Measurements from ENCODE around the gene INPP4B. TPM values are rescaled to one million over a fixed set of nuclear protein-coding genes. Genes with fewer than 3 reads are reported as not detected.

The INPP4B gene
- total and polyA plus RNA-seq, 2 experiments from 2014 or later, result 4.6 to 5.5 TPM

DNA sequence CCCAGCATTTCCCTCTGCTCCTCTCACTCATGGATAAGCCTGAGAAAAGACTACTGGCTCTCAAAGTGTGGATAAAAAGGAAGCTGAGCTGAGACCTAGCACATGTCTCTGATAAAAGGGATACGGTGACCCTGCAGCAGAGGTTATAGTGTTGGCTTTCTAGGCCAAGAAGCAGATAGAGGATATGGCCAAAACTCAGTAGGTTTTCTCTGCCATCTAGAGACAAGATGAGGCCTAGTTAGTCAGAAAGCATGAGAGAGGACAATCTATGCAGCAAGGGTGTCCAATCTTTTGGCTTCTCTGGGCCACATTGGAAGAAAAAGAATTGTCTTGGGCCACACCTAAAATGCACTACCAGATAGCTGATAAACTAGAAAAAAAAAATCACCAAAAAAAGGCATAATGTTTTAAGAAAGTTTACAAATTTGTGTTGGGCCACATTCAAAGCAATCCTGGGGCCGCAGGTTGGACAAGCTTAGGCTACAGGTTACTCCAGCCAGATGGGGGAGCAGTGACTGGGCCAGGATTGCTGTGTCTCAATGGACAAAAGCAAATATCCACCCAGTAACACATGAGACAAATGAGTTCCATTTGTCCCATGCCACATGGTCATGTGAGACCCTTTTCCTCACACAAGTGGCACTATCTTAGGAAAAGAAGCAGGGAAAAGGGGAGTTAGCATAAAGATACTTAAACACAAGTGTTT, 411.4 kb downstream of the INPP4B start:
- Histone ChIP-seq H3K4me1 (ENCODE audit: low read depth) (peaks cover 3% of the 10 kb centered on the region), H3K9me3 (ENCODE audit: low read depth) (no peaks in the 10 kb centered on the region), H3K36me3 (no peaks in the 10 kb centered on the region), H3K4me3 (no peak overlapping the region), H3K27me3 (no peaks in the 10 kb centered on the region), H3K27ac (no peak overlapping the region)
- TF ChIP-seq, protein P1, sequence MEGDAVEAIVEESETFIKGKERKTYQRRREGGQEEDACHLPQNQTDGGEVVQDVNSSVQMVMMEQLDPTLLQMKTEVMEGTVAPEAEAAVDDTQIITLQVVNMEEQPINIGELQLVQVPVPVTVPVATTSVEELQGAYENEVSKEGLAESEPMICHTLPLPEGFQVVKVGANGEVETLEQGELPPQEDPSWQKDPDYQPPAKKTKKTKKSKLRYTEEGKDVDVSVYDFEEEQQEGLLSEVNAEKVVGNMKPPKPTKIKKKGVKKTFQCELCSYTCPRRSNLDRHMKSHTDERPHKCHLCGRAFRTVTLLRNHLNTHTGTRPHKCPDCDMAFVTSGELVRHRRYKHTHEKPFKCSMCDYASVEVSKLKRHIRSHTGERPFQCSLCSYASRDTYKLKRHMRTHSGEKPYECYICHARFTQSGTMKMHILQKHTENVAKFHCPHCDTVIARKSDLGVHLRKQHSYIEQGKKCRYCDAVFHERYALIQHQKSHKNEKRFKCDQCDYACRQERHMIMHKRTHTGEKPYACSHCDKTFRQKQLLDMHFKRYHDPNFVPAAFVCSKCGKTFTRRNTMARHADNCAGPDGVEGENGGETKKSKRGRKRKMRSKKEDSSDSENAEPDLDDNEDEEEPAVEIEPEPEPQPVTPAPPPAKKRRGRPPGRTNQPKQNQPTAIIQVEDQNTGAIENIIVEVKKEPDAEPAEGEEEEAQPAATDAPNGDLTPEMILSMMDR (IDR thresholded peaks at IDR 0.05; ENCODE audit: low read depth, low read length), result no peak
- no peak for DNase-seq (ENCODE audit: low read depth in 1 of 2, low spot score in 1 of 2)

DNA sequence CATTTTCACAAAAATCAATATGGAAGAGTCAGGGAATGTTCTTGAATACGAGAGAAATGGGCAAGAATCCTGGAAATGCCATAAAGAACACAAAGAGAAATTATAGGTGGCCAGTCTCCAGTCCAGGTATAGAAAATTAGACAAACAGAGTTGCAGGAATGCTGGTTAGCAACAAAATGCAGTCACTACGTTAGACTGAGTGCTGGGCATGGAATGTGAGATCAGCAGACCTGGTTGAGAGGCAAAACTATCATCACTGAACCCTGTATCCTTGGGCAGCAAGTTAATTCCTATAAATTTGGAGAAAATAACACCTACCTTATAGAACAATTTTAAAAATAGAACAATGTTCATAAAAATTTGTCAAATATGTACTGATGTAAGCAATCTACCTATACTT, 417.4 kb downstream of the INPP4B start:
- TF ChIP-seq, protein P1 (IDR thresholded peaks at IDR 0.05; ENCODE audit: low read depth, low read length), result no peak
- H3K36me3 ChIP-seq, result no peaks in the 10 kb centered on the region

DNA sequence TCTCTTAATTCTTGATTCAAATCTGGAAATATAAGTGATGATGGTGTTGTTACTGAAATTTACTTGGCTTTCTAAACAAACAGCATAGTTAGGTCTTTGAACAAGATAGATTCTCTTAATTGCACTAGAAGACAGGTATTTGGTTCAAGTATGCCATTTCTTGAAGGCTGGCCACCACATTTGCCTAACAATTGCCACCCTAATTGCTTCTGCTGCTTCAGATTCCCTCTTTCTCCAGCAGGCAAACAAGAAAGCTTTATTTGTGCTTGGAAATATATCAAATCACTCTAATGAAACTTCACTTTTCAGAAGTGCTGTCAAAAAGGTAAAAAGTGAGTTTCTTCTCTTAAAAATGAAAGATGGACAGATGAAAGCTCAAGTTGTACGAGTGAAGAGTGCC, 418.6 kb downstream of the INPP4B start:
- Histone ChIP-seq H3K4me1 (ENCODE audit: low read depth) (no peaks in the 10 kb centered on the region), H3K27ac (no peak overlapping the region), H3K9me3 (ENCODE audit: low read depth) (no peaks in the 10 kb centered on the region), H3K27me3 (no peaks in the 10 kb centered on the region), H3K36me3 (no peaks in the 10 kb centered on the region), H3K4me3 (no peak overlapping the region)
- TF ChIP-seq, protein P1 (IDR thresholded peaks at IDR 0.05; ENCODE audit: low read depth, low read length), result no peak
- DNase-seq (ENCODE audit: low read depth in 1 of 2, low spot score in 1 of 2), result no peak

More for the DNA sequence above, 417.4 kb downstream of the INPP4B start:
- no peaks in the 10 kb centered on the region for H3K27me3 ChIP-seq
- no peak for DNase-seq (ENCODE audit: low read depth in 1 of 2, low spot score in 1 of 2)
- H3K9me3 ChIP-seq (ENCODE audit: low read depth), result no peaks in the 10 kb centered on the region
- no peak overlapping the region for H3K27ac ChIP-seq
- H3K4me3 ChIP-seq, result no peak overlapping the region
- H3K4me1 ChIP-seq (ENCODE audit: low read depth), result no peaks in the 10 kb centered on the region

DNA sequence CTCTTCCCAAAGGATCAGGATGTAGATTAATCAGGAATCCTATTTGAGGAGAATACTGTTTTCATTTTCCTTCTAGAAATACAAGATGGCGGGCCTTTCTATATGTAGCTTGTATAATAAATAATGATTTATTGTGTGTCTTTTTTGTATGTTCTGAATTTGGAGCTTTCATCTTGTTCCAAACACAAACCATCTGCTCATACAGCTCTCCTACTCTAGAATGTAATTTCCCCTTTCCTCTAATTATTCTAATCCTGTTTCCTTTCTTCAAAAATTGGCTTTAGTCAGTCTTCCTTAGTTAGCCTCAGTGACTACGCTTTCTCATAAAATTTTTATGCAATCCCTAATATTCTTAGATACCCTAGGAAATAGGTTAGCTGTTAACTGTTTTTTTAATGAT, 422.2 kb downstream of the INPP4B start:
- TF ChIP-seq, protein P1 (IDR thresholded peaks at IDR 0.05; ENCODE audit: low read depth, low read length), result no peak
- Histone ChIP-seq H3K27me3 (no peaks in the 10 kb centered on the region), H3K27ac (no peak overlapping the region), H3K4me3 (no peak overlapping the region), H3K4me1 (ENCODE audit: low read depth) (peaks cover 5% of the 10 kb centered on the region), H3K9me3 (ENCODE audit: low read depth) (no peaks in the 10 kb centered on the region), H3K36me3 (no peaks in the 10 kb centered on the region)
- no peak for DNase-seq (ENCODE audit: low read depth in 1 of 2, low spot score in 1 of 2)

DNA sequence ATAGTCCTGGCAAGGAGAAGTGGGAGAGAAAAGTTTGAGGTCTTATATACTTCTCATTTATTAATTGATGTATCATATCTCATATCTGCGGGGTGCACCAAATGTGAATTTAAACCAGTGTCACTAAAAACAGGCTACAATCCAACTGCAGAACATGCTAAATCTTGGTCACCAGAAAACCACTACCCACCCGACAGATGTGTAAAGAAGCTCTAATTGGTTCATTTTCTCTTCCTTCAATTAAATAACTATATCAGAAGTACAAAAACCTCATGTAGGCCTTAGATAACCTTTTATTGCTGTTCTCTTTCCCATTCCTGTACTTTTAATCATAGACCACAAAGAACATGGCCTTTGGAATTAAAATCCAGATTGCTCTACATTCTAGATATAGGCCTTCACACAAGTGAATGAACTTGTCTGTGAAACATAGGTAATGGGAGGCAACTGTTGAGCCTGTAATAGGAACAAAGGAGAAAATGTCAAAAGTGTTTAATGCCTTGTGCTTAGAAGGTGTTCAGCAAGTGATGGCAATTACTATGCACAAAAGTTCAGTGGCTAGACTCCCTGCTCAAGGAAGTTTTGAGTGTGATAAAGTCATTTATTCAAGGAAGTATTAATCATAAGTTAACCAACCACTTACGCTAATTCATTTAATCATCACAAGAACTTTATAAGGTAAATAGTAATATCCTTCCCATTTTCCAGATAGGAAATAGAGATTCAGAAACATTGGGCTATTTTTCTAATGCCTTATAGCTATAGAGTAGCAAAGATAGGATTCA, 425.6 kb downstream of the INPP4B start:
- DNase-seq (ENCODE audit: low read depth in 1 of 2, low spot score in 1 of 2), result no peak
- peaks cover 15% of the 10 kb centered on the region for H3K4me1 ChIP-seq (ENCODE audit: low read depth)
- no peaks in the 10 kb centered on the region for H3K36me3 ChIP-seq
- H3K27me3 ChIP-seq, result no peaks in the 10 kb centered on the region
- no peaks in the 10 kb centered on the region for H3K9me3 ChIP-seq (ENCODE audit: low read depth)
- TF ChIP-seq, protein P1 (IDR thresholded peaks at IDR 0.05; ENCODE audit: low read depth, low read length), result no peak
- H3K27ac ChIP-seq, result no peak overlapping the region
- H3K4me3 ChIP-seq, result no peak overlapping the region
